RWPE1 (cell line): Measurements from ENCODE around the gene DDX10.

Experiments used
- CTCF ChIA-PET: fragments of 350-600 bp; sonication (Branson Sonifier 250); formaldehyde crosslinking; extraction: SDS; loops from one replicate; lab custom pipeline; 2021; lab: Yijun Ruan, JAX
- POLR2A ChIA-PET: fragments of 400-600 bp; formaldehyde crosslinking; extraction: SDS; loops from one replicate; lab custom pipeline; 2020; ENCODE audit warnings: antibody characterized with exemption; ENCODE audit not compliant: low non-redundant PET; lab: Yijun Ruan, JAX
- DNase-seq: peaks from one replicate; pipeline ENCODE4 v3.0.0; 2012; ENCODE audit warnings: low spot score
- H3K27ac ChIP-seq: fragments of 450-650 bp; 2 replicates; pipeline ENCODE4 v1.5.1; 2017
- TF ChIP-seq, protein P1 (sequence below): fragments of 450-650 bp; conservative IDR thresholded peaks from 2 replicates; pipeline ENCODE4 v1.5.1; 2017; ENCODE audit warnings: low read depth, mild to moderate bottlenecking

The DDX10 gene

DNA sequence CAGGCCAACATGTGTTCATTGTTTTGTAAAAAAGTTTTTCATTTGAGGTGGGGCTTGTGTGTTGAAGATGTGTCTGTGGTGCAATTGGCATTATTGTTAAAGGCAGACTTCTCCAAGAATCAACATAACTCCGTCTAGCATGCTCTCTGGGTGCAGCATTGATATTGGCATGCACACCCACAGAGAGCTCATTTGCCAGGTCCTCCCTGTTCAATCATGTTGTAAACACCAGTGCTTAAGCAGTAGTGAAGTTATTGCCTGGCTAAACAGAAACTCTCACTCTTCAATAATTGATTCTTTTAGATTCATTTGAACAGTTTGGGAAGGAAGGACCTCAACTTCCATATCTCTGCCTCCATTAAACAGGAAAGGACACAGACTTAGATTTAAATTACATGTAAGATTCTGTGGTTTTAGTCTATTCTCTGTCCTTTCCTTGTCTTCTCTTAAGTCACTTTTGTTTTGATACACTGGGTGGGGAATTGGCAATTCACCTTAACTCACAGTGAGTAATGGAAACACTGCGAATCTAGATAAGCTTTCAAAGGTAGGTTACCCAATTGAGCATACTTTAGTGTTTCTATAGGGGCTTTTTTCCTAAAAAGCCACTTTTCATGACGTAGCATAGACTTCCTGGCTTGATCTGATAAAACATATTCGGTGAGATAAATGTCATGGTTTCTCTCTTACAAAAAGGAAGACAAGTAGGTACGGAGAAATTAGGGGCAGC lies 40.5 kb upstream of the DDX10 start:
- POLR2A ChIA-PET: no interaction called here
- DNase-seq: no peak
- no peak overlapping the region for H3K27ac ChIP-seq
- TF ChIP-seq, protein P1, sequence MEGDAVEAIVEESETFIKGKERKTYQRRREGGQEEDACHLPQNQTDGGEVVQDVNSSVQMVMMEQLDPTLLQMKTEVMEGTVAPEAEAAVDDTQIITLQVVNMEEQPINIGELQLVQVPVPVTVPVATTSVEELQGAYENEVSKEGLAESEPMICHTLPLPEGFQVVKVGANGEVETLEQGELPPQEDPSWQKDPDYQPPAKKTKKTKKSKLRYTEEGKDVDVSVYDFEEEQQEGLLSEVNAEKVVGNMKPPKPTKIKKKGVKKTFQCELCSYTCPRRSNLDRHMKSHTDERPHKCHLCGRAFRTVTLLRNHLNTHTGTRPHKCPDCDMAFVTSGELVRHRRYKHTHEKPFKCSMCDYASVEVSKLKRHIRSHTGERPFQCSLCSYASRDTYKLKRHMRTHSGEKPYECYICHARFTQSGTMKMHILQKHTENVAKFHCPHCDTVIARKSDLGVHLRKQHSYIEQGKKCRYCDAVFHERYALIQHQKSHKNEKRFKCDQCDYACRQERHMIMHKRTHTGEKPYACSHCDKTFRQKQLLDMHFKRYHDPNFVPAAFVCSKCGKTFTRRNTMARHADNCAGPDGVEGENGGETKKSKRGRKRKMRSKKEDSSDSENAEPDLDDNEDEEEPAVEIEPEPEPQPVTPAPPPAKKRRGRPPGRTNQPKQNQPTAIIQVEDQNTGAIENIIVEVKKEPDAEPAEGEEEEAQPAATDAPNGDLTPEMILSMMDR: no peak
- CTCF ChIA-PET: no interaction called here

GRCh38 chr11:108628326-108628725 lies 36.5 kb upstream of the DDX10 start:
- ChIA-PET POLR2A (interaction anchor here (0.6 kb wide), 1 partner anchor 1576 kb away, joined by 7 read pairs; no protein-coding TSS in a partner anchor), CTCF (no interaction called here)
- no peak overlapping the region for H3K27ac ChIP-seq
- TF ChIP-seq, protein P1: no peak
- no peak for DNase-seq

DNA sequence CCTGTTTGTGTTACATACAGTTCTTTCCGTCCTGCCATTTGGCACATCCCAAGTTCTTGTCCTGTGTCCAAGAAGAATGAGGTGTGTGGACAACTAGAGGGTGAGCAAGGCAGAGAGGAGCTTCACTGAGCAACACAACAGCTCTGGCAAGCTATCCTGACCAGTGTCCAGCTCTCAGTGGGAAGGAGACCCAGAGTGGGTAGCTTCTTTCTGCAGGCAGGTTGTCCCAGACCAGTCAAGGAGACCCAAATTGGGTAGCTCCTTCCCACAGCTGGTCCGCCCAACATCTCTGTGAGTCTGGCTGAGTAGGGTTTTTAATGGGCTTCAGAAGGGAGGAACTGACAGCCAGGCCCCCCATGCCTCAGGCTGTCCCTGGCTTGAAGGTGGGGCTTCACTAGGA lies 36.1 kb upstream of the DDX10 start:
- no peak for DNase-seq
- no peak overlapping the region for H3K27ac ChIP-seq
- TF ChIP-seq, protein P1: no peak
- ChIA-PET POLR2A (interaction anchor here (0.6 kb wide), 1 partner anchor 1575 kb away, joined by 7 read pairs; no protein-coding TSS in a partner anchor), CTCF (no interaction called here)

- ChIA-PET CTCF (no interaction called here), POLR2A (no interaction called here)
- H3K27ac ChIP-seq: no peak overlapping the region
- DNase-seq: no peak
- TF ChIP-seq, protein P1: no peak
Measured at GRCh38 chr11:108629274-108629673, 35.6 kb upstream of the DDX10 start.

- no peak for DNase-seq
- CTCF ChIA-PET: interaction anchor here (0.6 to 0.8 kb wide), 3 partner anchors 8 to 481 kb away, joined by 3 to 6 read pairs (median 4); no protein-coding TSS in a partner anchor
- TF ChIP-seq, protein P1: no peak
- H3K27ac ChIP-seq: no peak overlapping the region
- POLR2A ChIA-PET: no interaction called here
Measured at GRCh38 chr11:108632041-108632704, 32.7 kb upstream of the DDX10 start.

DNA sequence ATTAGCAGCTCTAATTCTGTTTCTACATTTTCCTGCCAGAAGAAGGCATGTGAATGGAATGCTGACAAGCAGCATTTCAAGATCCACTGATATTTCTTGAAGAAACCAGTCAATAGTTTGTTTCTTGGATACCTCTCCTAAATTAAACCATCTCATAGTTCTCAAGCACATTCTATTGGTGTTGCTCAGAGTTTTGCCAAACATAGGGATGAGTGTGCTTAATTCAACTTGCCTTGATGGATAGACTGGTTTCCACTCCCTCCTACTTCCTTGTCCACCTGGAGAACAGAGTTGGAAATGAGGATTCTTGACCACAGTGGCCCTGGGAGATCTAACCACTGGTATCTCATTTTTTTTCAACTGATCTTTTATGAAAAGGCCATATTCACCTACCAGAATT lies 29.8 kb upstream of the DDX10 start:
- ChIA-PET POLR2A (no interaction called here), CTCF (no interaction called here)
- peak; percentile 9 for DNase-seq
- no peak overlapping the region for H3K27ac ChIP-seq
- TF ChIP-seq, protein P1: no peak
